Right atrium auricular region (tissue), 2 donors: ENCODE measurements around the gene CSNK1D. TPM values are rescaled to one million over a fixed set of nuclear protein-coding genes. Genes with fewer than 3 reads are reported as not detected.

Experiments used
- DNase-seq: peaks from one replicate; pipeline ENCODE4 v3.0.0-alpha.2; 2019; ENCODE audit warnings: low spot score
- H3K27ac ChIP-seq, 2 donors: fragments of 200-600 bp; sonication (generic); 1 replicate in 1 of 2; 2 replicates in 1 of 2; pipeline ENCODE4 v1.5.1; 2016 to 2019
- H3K27me3 ChIP-seq, 2 donors: fragments of 200-600 bp; sonication (generic); one replicate each; pipeline versions ENCODE4 v1.5.1 to v1.6.0; 2017 to 2019
- H3K36me3 ChIP-seq: fragments of 200-600 bp; sonication (generic); one replicate; pipeline ENCODE4 v1.5.1; 2016
- H3K4me1 ChIP-seq, 2 donors: fragments of 200-600 bp; sonication (generic); one replicate each; pipeline versions ENCODE4 v1.5.1 to v1.6.0; 2017 to 2019
- H3K4me3 ChIP-seq, 2 donors: fragments of 200-600 bp; sonication (generic); 1 replicate in 1 of 2; 2 replicates in 1 of 2; pipeline ENCODE4 v1.5.1; 2017 to 2019; ENCODE audit warnings: mild to moderate bottlenecking in 1 of 2, moderate library complexity in 1 of 2
- H3K9me3 ChIP-seq, 2 donors: fragments of 200-600 bp; sonication (generic); one replicate each; pipeline ENCODE4 v1.5.1; 2019
- CTCF ChIP-seq, 2 donors: fragments of 200-600 bp; sonication (generic); IDR thresholded peaks; one replicate each; pipeline ENCODE4 v1.5.1; 2019; ENCODE audit warnings: antibody characterized with exemption in 2 of 2
- total RNA-seq, 2 donors: library from RNA; depleted of rRNA; stranded (reverse); fragments of >200 nt; gene quantifications; one replicate each; pipeline ENCODE4 v1.1.0, GENCODE V29; 2016

CSNK1D gene
- total RNA-seq, 2 donors from 2014 or later: 31.3 to 32.9 TPM

GRCh38 chr17:82229698-82230608 is 43.5 kb downstream of the CSNK1D start:
- no peak for TF ChIP-seq CTCF (IDR thresholded peaks at IDR 0.05)
- H3K4me3 ChIP-seq: peak overlapping the region; percentile 38 to 68
- H3K27ac ChIP-seq: peak overlapping the region; percentile 76 to 90
- H3K4me1 ChIP-seq: peaks cover 0 to 63% of the 10 kb centered on the region in 2 donors
- H3K36me3 ChIP-seq: no peaks in the 10 kb centered on the region
- no peaks in the 10 kb centered on the region for H3K9me3 ChIP-seq
- no peaks in the 10 kb centered on the region for H3K27me3 ChIP-seq
- DNase-seq: no peak

GRCh38 chr17:82228842-82229697 is 44.4 kb downstream of the CSNK1D start, which contains the start of gene SLC16A3:
Gene SLC16A3 (plus strand): TSS chr17:82229042. CDS start chr17:82236009, 6,967 bp downstream.
- Histone ChIP-seq H3K9me3 (no peaks in the 10 kb centered on the region), H3K27me3 (no peaks in the 10 kb centered on the region), H3K4me1 (peaks cover 0 to 63% of the 10 kb centered on the region in 2 donors), H3K36me3 (no peaks in the 10 kb centered on the region), H3K27ac (peak within 1 kb of the TSS; percentile 87 to 90), H3K4me3 (peak within 1 kb of the TSS; percentile 38 to 68)
- no peak for DNase-seq
- TF ChIP-seq CTCF (IDR thresholded peaks at IDR 0.05): no peak

GRCh38 chr17:82228278-82228841 is 45.1 kb downstream of the CSNK1D start:
- Histone ChIP-seq H3K27me3 (no peaks in the 10 kb centered on the region), H3K4me1 (peaks cover 0 to 63% of the 10 kb centered on the region in 2 donors), H3K9me3 (no peaks in the 10 kb centered on the region), H3K4me3 (peak overlapping the region; percentile 38 to 68), H3K27ac (peak overlapping the region; percentile 82 to 87), H3K36me3 (no peaks in the 10 kb centered on the region)
- no peak for DNase-seq
- TF ChIP-seq CTCF (IDR thresholded peaks at IDR 0.05): no peak

- H3K27me3 ChIP-seq: no peaks in the 10 kb centered on the region
These were observed 45.7 kb downstream of the CSNK1D start for GRCh38 chr17:82227629-82228277.

More at GRCh38 chr17:82227629-82228277, 45.7 kb downstream of the CSNK1D start:
- no peak for DNase-seq
- Histone ChIP-seq H3K4me3 (peak overlapping the region in 1 of 2 donors; percentile 68), H3K4me1 (peaks cover 0 to 57% of the 10 kb centered on the region in 2 donors), H3K36me3 (no peaks in the 10 kb centered on the region), H3K27ac (peak overlapping the region; percentile 82 to 87), H3K9me3 (no peaks in the 10 kb centered on the region)
- no peak for TF ChIP-seq CTCF (IDR thresholded peaks at IDR 0.05)
